ENCODE measurements around the gene OR51B2. TPM values are rescaled to one million over a fixed set of nuclear protein-coding genes. Genes with fewer than 3 reads are reported as not detected.
"Not testable (repeated sequence)": the region's sequence is repeated elsewhere in the genome, so short reads cannot be mapped to it uniquely, and the experiment has no call there.

Gene OR51B2, protein sequence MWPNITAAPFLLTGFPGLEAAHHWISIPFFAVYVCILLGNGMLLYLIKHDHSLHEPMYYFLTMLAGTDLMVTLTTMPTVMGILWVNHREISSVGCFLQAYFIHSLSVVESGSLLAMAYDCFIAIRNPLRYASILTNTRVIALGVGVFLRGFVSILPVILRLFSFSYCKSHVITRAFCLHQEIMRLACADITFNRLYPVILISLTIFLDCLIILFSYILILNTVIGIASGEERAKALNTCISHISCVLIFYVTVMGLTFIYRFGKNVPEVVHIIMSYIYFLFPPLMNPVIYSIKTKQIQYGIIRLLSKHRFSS
- total RNA-seq: not detected
- long read RNA-seq, donor 1: 0 reads
- long read RNA-seq, donor 2: 0 reads

DNA sequence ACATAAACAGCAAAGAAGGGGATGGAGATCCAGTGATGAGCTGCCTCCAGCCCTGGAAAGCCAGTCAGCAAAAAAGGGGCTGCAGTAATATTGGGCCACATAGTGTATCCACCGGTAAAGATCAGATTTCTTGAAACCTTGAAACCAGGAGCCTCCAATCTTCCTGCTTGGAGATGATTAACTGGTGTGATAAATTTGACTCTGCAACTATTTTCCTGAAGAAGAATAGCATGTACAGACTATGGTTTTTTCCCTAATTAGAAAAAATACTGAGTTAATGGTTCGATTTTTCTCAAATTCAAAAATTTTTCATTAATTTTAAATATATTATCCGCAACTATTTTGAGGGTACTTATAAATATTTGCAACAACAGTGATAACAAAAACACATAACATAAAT is at the start of gene OR51B2:
Gene OR51B2 (minus strand): TSS at position 101 of the 400 bp plus-strand sequence. CDS start 0 bp downstream, at position 101.
- TF ChIP-seq CTCF (IDR thresholded peaks at IDR 0.05): no peak
- DNase-seq (no peak), ATAC-seq (no peak)
- intact Hi-C loops (cut with DNase I, micrococcal nuclease): no loop called here
- no peaks in the 10 kb centered on the region for H3K36me3 ChIP-seq (ENCODE audit: low read depth)
- no peak within 1 kb of the TSS for H3K4me3 ChIP-seq
- no peaks in the 10 kb centered on the region for H3K4me1 ChIP-seq (ENCODE audit: low read depth)
- H3K9me3 ChIP-seq: no peaks in the 10 kb centered on the region

DNA sequence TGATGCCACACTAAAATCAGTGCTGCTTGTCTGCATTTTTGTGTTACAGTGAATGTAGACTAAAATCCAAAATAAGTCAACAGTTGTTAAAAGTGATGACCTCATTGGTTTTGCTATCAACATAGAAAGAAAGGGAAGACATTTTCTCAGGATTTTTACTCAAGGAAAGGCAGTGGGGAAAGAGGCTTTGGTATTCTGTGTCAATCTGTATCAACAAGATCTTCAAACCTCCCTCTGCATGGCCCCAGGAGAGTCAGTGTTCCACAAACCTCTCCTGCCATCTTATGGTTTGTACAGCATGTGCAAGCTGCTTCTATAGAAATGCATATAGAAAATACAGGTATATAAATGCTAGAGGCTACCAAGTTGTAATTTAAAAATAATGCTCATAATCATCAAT is 45.7 kb upstream of the OR51B2 start:
- ATAC-seq (no peak), DNase-seq (no peak)
- intact Hi-C loops (cut with DNase I, micrococcal nuclease): no loop called here
- no peaks in the 10 kb centered on the region for H3K4me1 ChIP-seq (ENCODE audit: low read depth)
- H3K36me3 ChIP-seq (ENCODE audit: low read depth): no peaks in the 10 kb centered on the region
- TF ChIP-seq CTCF (IDR thresholded peaks at IDR 0.05): no peak
- H3K4me3 ChIP-seq: no peak overlapping the region
- H3K9me3 ChIP-seq: no peaks in the 10 kb centered on the region

DNA sequence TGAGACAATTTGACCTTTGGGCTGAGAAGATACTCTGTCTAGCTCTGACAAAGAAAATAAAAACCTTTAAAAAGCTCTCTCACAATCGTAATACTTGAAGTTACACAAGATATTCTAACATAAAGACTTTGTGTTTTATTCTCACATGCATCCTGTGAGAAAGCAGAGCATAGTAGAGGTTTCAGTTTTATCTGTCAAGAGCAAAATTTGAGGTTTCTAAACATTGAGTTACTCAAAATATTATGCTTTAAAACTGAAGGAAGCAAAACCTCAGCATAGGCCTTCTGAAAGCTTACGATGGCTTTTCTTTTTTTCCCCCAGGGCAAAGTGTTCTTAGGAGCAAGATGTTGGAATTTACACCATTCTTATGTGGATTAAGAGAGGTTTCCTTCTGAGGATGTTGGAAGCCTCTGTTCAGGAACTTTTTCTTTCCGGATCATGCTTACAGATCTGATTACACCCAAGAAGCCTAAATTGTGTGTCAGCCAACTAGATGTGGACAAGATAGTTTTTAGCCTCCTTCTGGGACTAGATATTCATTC is 44.5 kb upstream of the OR51B2 start:
- ATAC-seq: no peak
- Histone ChIP-seq H3K9me3 (no peaks in the 10 kb centered on the region), H3K4me3 (no peak overlapping the region), H3K36me3 (ENCODE audit: low read depth) (no peaks in the 10 kb centered on the region), H3K4me1 (ENCODE audit: low read depth) (no peaks in the 10 kb centered on the region)
- DNase-seq: no peak
- no peak for TF ChIP-seq CTCF (IDR thresholded peaks at IDR 0.05)
- intact Hi-C loops (cut with DNase I, micrococcal nuclease): no loop called here

GRCh38 chr11:5367448-5368074 is 43.5 kb upstream of the OR51B2 start:
- intact Hi-C loops (cut with DNase I, micrococcal nuclease): no loop called here
- DNase-seq (no peak), ATAC-seq (no peak)
- H3K9me3 ChIP-seq: no peaks in the 10 kb centered on the region
- no peak for TF ChIP-seq CTCF (IDR thresholded peaks at IDR 0.05)
- no peak overlapping the region for H3K4me3 ChIP-seq
- no peaks in the 10 kb centered on the region for H3K36me3 ChIP-seq (ENCODE audit: low read depth)
- no peaks in the 10 kb centered on the region for H3K4me1 ChIP-seq (ENCODE audit: low read depth)

- no peak overlapping the region for H3K4me3 ChIP-seq
- H3K36me3 ChIP-seq (ENCODE audit: low read depth): no peaks in the 10 kb centered on the region
- no peak for ATAC-seq
Measured at GRCh38 chr11:5366856-5367255, 42.8 kb upstream of the OR51B2 start.

GRCh38 chr11:5366365-5366764 is 42.3 kb upstream of the OR51B2 start:
- H3K4me1 ChIP-seq (ENCODE audit: low read depth); H3K9me3 ChIP-seq; H3K4me3 ChIP-seq; H3K36me3 ChIP-seq (ENCODE audit: low read depth); ATAC-seq; DNase-seq; intact Hi-C loops (cut with DNase I, micrococcal nuclease): not testable (repeated sequence)

More at GRCh38 chr11:5366856-5367255, 42.8 kb upstream of the OR51B2 start:
- no peak for DNase-seq
- H3K4me1 ChIP-seq (ENCODE audit: low read depth): no peaks in the 10 kb centered on the region
- intact Hi-C loops (cut with DNase I, micrococcal nuclease): no loop called here
- no peaks in the 10 kb centered on the region for H3K9me3 ChIP-seq
- no peak for TF ChIP-seq CTCF (IDR thresholded peaks at IDR 0.05)
